Mesodermal cell (in vitro differentiated cells): ENCODE results near the gene SPEF2.
"Not testable (repeated sequence)": the region's sequence is repeated elsewhere in the genome, so short reads cannot be mapped to it uniquely, and the experiment has no call there.

Source experiments
- H3K27ac ChIP-seq: 2 replicates; pipeline ENCODE4 v1.7.0; 2013; ENCODE audit warnings: mild to moderate bottlenecking, low read depth, low read length, moderate library complexity; ENCODE audit not compliant: severe bottlenecking
- H3K36me3 ChIP-seq: 2 replicates; pipeline ENCODE4 v1.7.1; 2013; ENCODE audit warnings: mild to moderate bottlenecking, low read length, moderate library complexity; ENCODE audit not compliant: control insufficient read depth, insufficient read depth
- H3K4me1 ChIP-seq: one replicate; pipeline ENCODE4 v1.7.1; 2013; ENCODE audit warnings: mild to moderate bottlenecking, low read length; ENCODE audit not compliant: insufficient read depth, control insufficient read depth, poor library complexity, severe bottlenecking
- H3K4me3 ChIP-seq: 2 replicates; pipeline ENCODE4 v1.7.0; 2013; ENCODE audit warnings: low read length, control low read depth, mild to moderate bottlenecking; ENCODE audit not compliant: insufficient read depth, poor library complexity, severe bottlenecking; ENCODE audit errors: extremely low read depth
- H3K9me3 ChIP-seq: 2 replicates; pipeline ENCODE4 v1.7.1; 2013; ENCODE audit warnings: mild to moderate bottlenecking, low read length, moderate library complexity; ENCODE audit not compliant: control insufficient read depth
- WGBS, 2 experiments: methylation state at CpG; one replicate each; pipeline ENCODE4 v1.1.5; 2013; ENCODE audit warnings: missing lambda C conversion rate in 2 of 2; ENCODE audit not compliant: insufficient coverage in 2 of 2; 5-methylcytosine and 5-hydroxymethylcytosine counted together

SPEF2 gene

GRCh38 chr5:35832762-35833161 is 215.1 kb downstream of the SPEF2 start:
- 86% methylated on average over 1 of the region's 2 CpGs; no CpG with 5 or more reads in 1 of the 2 experiments for WGBS, 2 experiments
- H3K4me1 ChIP-seq, result no peaks in the 10 kb centered on the region
- no peaks in the 10 kb centered on the region for H3K36me3 ChIP-seq
- no peak overlapping the region for H3K27ac ChIP-seq
- no peak overlapping the region for H3K4me3 ChIP-seq
- H3K9me3 ChIP-seq, result no peaks in the 10 kb centered on the region

GRCh38 chr5:35833224-35833623 is 215.6 kb downstream of the SPEF2 start:
- no peaks in the 10 kb centered on the region for H3K36me3 ChIP-seq
- no peak overlapping the region for H3K4me3 ChIP-seq
- no peaks in the 10 kb centered on the region for H3K9me3 ChIP-seq
- WGBS, 2 experiments, result 100% methylated on average over 2 of the region's 2 CpGs; no CpG with 5 or more reads in 1 of the 2 experiments
- H3K27ac ChIP-seq, result no peak overlapping the region
- no peaks in the 10 kb centered on the region for H3K4me1 ChIP-seq

GRCh38 chr5:35835796-35836742 is 218.4 kb downstream of the SPEF2 start:
- H3K9me3 ChIP-seq, result no peaks in the 10 kb centered on the region
- H3K27ac ChIP-seq, result no peak overlapping the region
- 93 to 94% methylated on average over 2 to 3 of the region's 7 CpGs for WGBS, 2 experiments
- no peaks in the 10 kb centered on the region for H3K36me3 ChIP-seq
- no peaks in the 10 kb centered on the region for H3K4me1 ChIP-seq
- H3K4me3 ChIP-seq, result no peak overlapping the region

GRCh38 chr5:35838370-35839042 is 220.8 kb downstream of the SPEF2 start:
- peaks cover 4% of the 10 kb centered on the region for H3K9me3 ChIP-seq
- no peak overlapping the region for H3K27ac ChIP-seq
- H3K4me1 ChIP-seq, result no peaks in the 10 kb centered on the region
- no peaks in the 10 kb centered on the region for H3K36me3 ChIP-seq
- WGBS, 2 experiments, result 85 to 100% methylated on average over 1 of the region's 5 CpGs
- no peak overlapping the region for H3K4me3 ChIP-seq

GRCh38 chr5:35842856-35843255 is 225.2 kb downstream of the SPEF2 start:
- Histone ChIP-seq H3K36me3 (no peaks in the 10 kb centered on the region), H3K9me3 (peaks cover 22% of the 10 kb centered on the region), H3K4me3 (no peak overlapping the region), H3K4me1 (no peaks in the 10 kb centered on the region), H3K27ac (no peak overlapping the region)

GRCh38 chr5:35845508-35845907 is 227.8 kb downstream of the SPEF2 start:
- H3K27ac ChIP-seq, H3K4me1 ChIP-seq, H3K4me3 ChIP-seq, H3K36me3 ChIP-seq: not testable (repeated sequence)
- WGBS, 2 experiments, result no CpG with 5 or more reads among the region's 2 CpGs
- H3K9me3 ChIP-seq, result peaks cover 22% of the 10 kb centered on the region

- Histone ChIP-seq H3K36me3 (no peaks in the 10 kb centered on the region), H3K27ac (no peak overlapping the region), H3K4me1 (no peaks in the 10 kb centered on the region), H3K4me3 (no peak overlapping the region), H3K9me3 (peaks cover 20% of the 10 kb centered on the region)
Observed at GRCh38 chr5:35847491-35847890, 229.8 kb downstream of the SPEF2 start.

GRCh38 chr5:35847961-35848360 is 230.3 kb downstream of the SPEF2 start:
- Histone ChIP-seq H3K4me1 (no peaks in the 10 kb centered on the region), H3K36me3 (no peaks in the 10 kb centered on the region), H3K4me3 (no peak overlapping the region), H3K9me3 (peaks cover 18% of the 10 kb centered on the region), H3K27ac (no peak overlapping the region)
- 79 to 89% methylated on average over 2 to 3 of the region's 3 CpGs for WGBS, 2 experiments

- WGBS, 2 experiments, result 81% methylated on average over 4 to 6 of the region's 6 CpGs
- Histone ChIP-seq H3K27ac (no peak overlapping the region), H3K4me3 (no peak overlapping the region), H3K9me3 (peaks cover 16% of the 10 kb centered on the region), H3K4me1 (no peaks in the 10 kb centered on the region), H3K36me3 (no peaks in the 10 kb centered on the region)
Observed at GRCh38 chr5:35849860-35850259, 232.2 kb downstream of the SPEF2 start.

GRCh38 chr5:35850967-35851680 is 233.5 kb downstream of the SPEF2 start:
- H3K4me1 ChIP-seq, result peaks cover under 1% of the 10 kb centered on the region
- H3K36me3 ChIP-seq, result no peaks in the 10 kb centered on the region
- H3K27ac ChIP-seq, result no peak overlapping the region
- H3K4me3 ChIP-seq, result no peak overlapping the region
- 60 to 83% methylated on average over 2 to 6 of the region's 8 CpGs for WGBS, 2 experiments
- peaks cover 6% of the 10 kb centered on the region for H3K9me3 ChIP-seq
